Endothelial cell of umbilical vein (primary cell): ENCODE data around the gene AKAP13. TPM values are rescaled to one million over a fixed set of nuclear protein-coding genes. Genes with fewer than 3 reads are reported as not detected.

Source experiments
- BruUV-seq: library from RNA; stranded (reverse); fragments of 400-500 nt; replicated peaks from 2 replicates; lab custom pipeline; 2021; lab: Mats Ljungman, UMichigan
- CTCF ChIA-PET: fragments of 300-600, 350-600 bp; sonication (Branson Sonifier 250); formaldehyde crosslinking; loops from one replicate; lab custom pipeline; 2021; ENCODE audit warnings: antibody characterized with exemption, inconsistent platforms; lab: Charles Lee
- POLR2A ChIA-PET: fragments of 300-600, 350-600 bp; sonication (Branson Sonifier 250); formaldehyde crosslinking; loops from one replicate; lab custom pipeline; 2021; ENCODE audit warnings: antibody characterized with exemption, inconsistent platforms; lab: Charles Lee
- DNase-seq: peaks from one replicate; pipeline ENCODE4 v3.0.0-alpha.2; 2011; ENCODE audit warnings: low read depth, low spot score
- FAIRE-seq: peaks from 2 replicates; lab custom pipeline; 2011; peaks lifted over from hg19 to GRCh38; lab: Jason Lieb, UNC
- H2AFZ ChIP-seq: 2 replicates; pipeline ENCODE4 v1.6.0; 2012; ENCODE audit warnings: low read depth, low read length, control low read depth, inconsistent platforms
- H3K27ac ChIP-seq: 2 replicates; pipeline ENCODE4 v1.5.1; 2011; ENCODE audit warnings: low read depth, mild to moderate bottlenecking, control low read depth, low read length, moderate library complexity; ENCODE audit not compliant: insufficient read depth
- H3K27me3 ChIP-seq, 2 experiments: 2 replicates each; pipeline versions ENCODE4 v1.6.0 to v1.6.1; 2011; ENCODE audit warnings: low read length in 2 of 2, mixed read lengths in 1 of 2; ENCODE audit not compliant: control insufficient read depth in 2 of 2, insufficient read depth in 2 of 2
- H3K36me3 ChIP-seq, 2 experiments: 2 replicates in 1 of 2; 3 replicates in 1 of 2; pipeline ENCODE4 v1.5.1; 2011; ENCODE audit warnings: low read length in 2 of 2, mild to moderate bottlenecking in 1 of 2, moderate library complexity in 1 of 2; ENCODE audit not compliant: control insufficient read depth in 2 of 2, insufficient read depth in 2 of 2; ENCODE audit errors: extremely low read depth in 1 of 2
- H3K4me1 ChIP-seq: 3 replicates; pipeline ENCODE4 v1.5.1; 2011; ENCODE audit warnings: mild to moderate bottlenecking, low read length; ENCODE audit not compliant: control insufficient read depth, insufficient read depth; ENCODE audit errors: extremely low read depth
- H3K4me2 ChIP-seq: 2 replicates; pipeline ENCODE4 v1.6.1; 2011; ENCODE audit warnings: low read length, control low read depth, mixed read lengths; ENCODE audit not compliant: insufficient read depth
- H3K4me3 ChIP-seq, 3 experiments: fragments of 200-600 bp in 1 of 3; sonication (generic), shearing (Covaris generic) in 1 of 3; replicated peaks in 1 of 3; 2 replicates each; pipeline ENCODE4 v1.5.1; 2011 to 2016; ENCODE audit warnings: control low read depth in 3 of 3, low read length in 3 of 3, mild to moderate bottlenecking in 2 of 3, inconsistent platforms in 1 of 3, low read depth in 1 of 3, moderate library complexity in 1 of 3; ENCODE audit not compliant: insufficient read depth in 1 of 3
- H3K79me2 ChIP-seq: 2 replicates; pipeline ENCODE4 v1.6.0; 2012; ENCODE audit warnings: low read length, inconsistent platforms; ENCODE audit not compliant: control insufficient read depth, insufficient read depth
- H3K9ac ChIP-seq: replicated peaks from 2 replicates; pipeline ENCODE3; 2011; ENCODE audit warnings: low read length, control low read depth; ENCODE audit not compliant: insufficient read depth; ENCODE audit errors: extremely low read depth
- H3K9me1 ChIP-seq: replicated peaks from 3 replicates; pipeline ENCODE4 v1.6.0; 2011; ENCODE audit warnings: mild to moderate bottlenecking, low read length; ENCODE audit not compliant: control insufficient read depth, insufficient read depth; ENCODE audit errors: extremely low read depth
- H3K9me3 ChIP-seq: replicated peaks from 2 replicates; pipeline ENCODE4 v1.5.1; 2012; ENCODE audit warnings: low read length, inconsistent platforms; ENCODE audit not compliant: control insufficient read depth, insufficient read depth
- H4K20me1 ChIP-seq: replicated peaks from 2 replicates; pipeline ENCODE3; 2011; ENCODE audit warnings: mild to moderate bottlenecking, low read length; ENCODE audit not compliant: control insufficient read depth, insufficient read depth; ENCODE audit errors: extremely low read depth
- CTCF ChIP-seq, 2 donors: IDR thresholded peaks; 1 replicate in 1 of 2; 2 replicates in 1 of 2; pipeline ENCODE4 v1.5.1; 2011; ENCODE audit warnings: low read length in 2 of 2, mild to moderate bottlenecking in 2 of 2, moderate library complexity in 2 of 2, control low read depth in 1 of 2, inconsistent platforms in 1 of 2, low read depth in 1 of 2; ENCODE audit not compliant: insufficient read depth in 1 of 2; ENCODE audit errors: extremely low read depth in 1 of 2
- EZH2 ChIP-seq: IDR thresholded peaks from 2 replicates; pipeline ENCODE4 v1.6.1; 2012; ENCODE audit warnings: borderline replicate concordance, low read depth, mild to moderate bottlenecking, moderate library complexity, low read length, inconsistent platforms; ENCODE audit not compliant: severe bottlenecking
- FOS ChIP-seq: IDR thresholded peaks from 2 replicates; pipeline ENCODE4 v1.6.1; 2011; ENCODE audit warnings: mild to moderate bottlenecking, low read length, moderate library complexity, borderline replicate concordance; ENCODE audit not compliant: insufficient read depth
- GATA2 ChIP-seq: IDR thresholded peaks from 2 replicates; pipeline ENCODE4 v1.7.0; 2011; ENCODE audit warnings: low read depth, mild to moderate bottlenecking, moderate library complexity, mixed read lengths, low read length; ENCODE audit not compliant: insufficient read length, insufficient read depth
- JUN ChIP-seq: IDR thresholded peaks from 2 replicates; pipeline ENCODE4 v1.6.1; 2011; ENCODE audit warnings: borderline replicate concordance, low read depth; ENCODE audit not compliant: insufficient read length, insufficient read depth
- MAX ChIP-seq: IDR thresholded peaks from 2 replicates; pipeline ENCODE4 v1.6.1; 2011; ENCODE audit not compliant: insufficient read depth, insufficient read length
- MYC ChIP-seq: IDR thresholded peaks from one replicate; pipeline ENCODE4 v1.6.1; 2011; ENCODE audit warnings: mild to moderate bottlenecking, low read depth, low read length
- POLR2A ChIP-seq: IDR thresholded peaks from 2 replicates; pipeline ENCODE4 v1.6.1; 2012; ENCODE audit warnings: low read depth, mild to moderate bottlenecking, control low read depth, low read length
- POLR2AphosphoS5 ChIP-seq: IDR thresholded peaks from 2 replicates; pipeline ENCODE4 v1.6.1; 2012; ENCODE audit warnings: low read depth, mild to moderate bottlenecking, control low read depth, low read length, moderate library complexity; ENCODE audit not compliant: insufficient read depth
- dilution Hi-C: fragments of 300-500 bp; cut with MboI; formaldehyde crosslinking; loops from one replicate; pipeline ENCODE4 v1.15.0; 2019; ENCODE audit warnings: low sequenced_read_pairs; ENCODE audit not compliant: extremely low pct_ligation_motif_present
- intact Hi-C: fragments of 100-400 bp; cut with micrococcal nuclease; formaldehyde crosslinking; loops from one replicate; pipeline ENCODE4 v1.10.0; 2022
- polyA plus RNA-seq, 4 experiments: library from polyadenylated mRNA; depleted of rRNA in 3 of 4; stranded (reverse) in 3 of 4; unstranded in 1 of 4; fragments of >200 nt; gene quantifications; 2 replicates each; pipeline versions ENCODE4 v1.2.1 to v1.2.3, GENCODE V29; 2011 to 2012; ENCODE audit warnings: missing spikeins in 1 of 4
- total RNA-seq: library from RNA; stranded (reverse); gene quantifications from 2 replicates; pipeline ENCODE4 v1.2.3, GENCODE V29; 2021

Gene AKAP13
- total and polyA plus RNA-seq, 2 donors (not counting 3 experiments of a cell fraction or from before 2014, with no cell fraction given), result 22.8 to 87.8 TPM

GRCh38 chr15:85404918-85405866, 24.8 kb downstream of the AKAP13 start:
- Histone ChIP-seq H3K4me3 (no peak overlapping the region), H4K20me1 (no peaks in the 10 kb centered on the region), H3K9ac (peak overlapping the region; percentile 59), H3K36me3 (no peaks in the 10 kb centered on the region), H3K9me3 (no peaks in the 10 kb centered on the region), H3K4me1 (peaks cover 56% of the 10 kb centered on the region), H3K27ac (peak overlapping the region; percentile 75), H3K27me3 (no peaks in the 10 kb centered on the region), H3K9me1 (peaks cover 3% of the 10 kb centered on the region), H3K4me2 (peak overlapping the region; percentile 60), H2AFZ (no peak overlapping the region), H3K79me2 (peaks cover 84% of the 10 kb centered on the region)
- BruUV-seq, result TSS peak; percentile 73
- TF ChIP-seq JUN (peak; percentile 88), POLR2A (no peak), FOS (peak; percentile 74)
- intact Hi-C loops (loop anchor here (1.0 kb wide), 1 partner anchor 25 kb away; the partner anchor contains the start of gene AKAP13), dilution Hi-C loops (no loop called here)
- POLR2A ChIA-PET, result interaction anchor here (0.6 to 1.8 kb wide), 5 partner anchors 8 to 194 kb away, joined by 3 to 13 read pairs (median 5); partner anchors contain the start of gene AKAP13
- FAIRE-seq, result peak; percentile 80
- DNase-seq, result peak; percentile 90
- CTCF ChIA-PET, result interaction anchor here (0.7 to 4.1 kb wide), 13 partner anchors 9 to 115 kb away, joined by 3 to 43 read pairs (median 7); no protein-coding TSS in a partner anchor

- no TSS peak for BruUV-seq
- Histone ChIP-seq H3K9ac (no peak overlapping the region), H3K4me1 (peaks cover 52% of the 10 kb centered on the region), H3K4me3 (no peak overlapping the region), H2AFZ (no peak overlapping the region), H3K9me1 (no peaks in the 10 kb centered on the region), H3K79me2 (peaks cover 84% of the 10 kb centered on the region), H4K20me1 (no peaks in the 10 kb centered on the region), H3K27ac (no peak overlapping the region), H3K27me3 (no peaks in the 10 kb centered on the region), H3K4me2 (no peak overlapping the region), H3K36me3 (no peaks in the 10 kb centered on the region), H3K9me3 (no peaks in the 10 kb centered on the region)
- DNase-seq (no peak), FAIRE-seq (no peak)
- CTCF ChIA-PET, result interaction anchor here (0.9 kb wide), 1 partner anchor 117 kb away, joined by 3 read pairs; no protein-coding TSS in a partner anchor
- dilution Hi-C loops, result no loop called here
- TF ChIP-seq EZH2 (no peak), FOS (no peak), CTCF (IDR thresholded peaks at IDR 0.05; ENCODE audit: extremely low read depth in 1 of 2, insufficient read depth in 1 of 2, low read depth in 1 of 2, low read length in 2 of 2) (no peak), POLR2AphosphoS5 (no peak), GATA2 (no peak), JUN (no peak), POLR2A (no peak), MAX (no peak), MYC (no peak)
- intact Hi-C loops, result no loop called here
- POLR2A ChIA-PET, result no interaction called here
Measured at GRCh38 chr15:85406916-85407315, 26.5 kb downstream of the AKAP13 start.
